HG02588 (cell line): ENCODE results near the gene NRDE2.
"Not testable (repeated sequence)": the region's sequence is repeated elsewhere in the genome, so short reads cannot be mapped to it uniquely, and the experiment has no call there.

ENCODE experiments used
- ATAC-seq: cut with Tn5 transposase; IDR thresholded peaks from one replicate; pipeline ENCODE4 v1.9.1; 2021; ENCODE audit warnings: mild to moderate bottlenecking, moderate library complexity; ENCODE audit not compliant: unreplicated experiment

The NRDE2 gene

DNA sequence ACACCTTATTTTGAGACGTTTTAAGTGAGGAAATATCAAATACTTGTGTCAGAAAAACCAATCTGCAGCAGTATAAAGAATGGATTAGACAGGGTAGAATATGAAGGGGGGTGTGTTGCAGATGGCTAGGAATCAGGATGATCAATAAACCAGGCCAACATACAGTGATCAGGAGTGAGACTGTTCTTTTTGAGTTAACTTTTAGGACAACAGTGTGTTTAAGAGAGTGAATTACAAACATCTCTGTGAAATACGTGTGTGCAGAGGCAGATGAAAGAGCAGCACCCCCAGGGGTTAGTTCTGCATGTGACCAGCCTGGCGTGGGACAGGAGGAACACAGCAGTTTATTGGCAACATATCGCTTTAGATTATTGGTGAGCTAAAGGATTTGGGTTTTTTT, 10.6 kb upstream of the NRDE2 start:
- ATAC-seq = no peak

DNA sequence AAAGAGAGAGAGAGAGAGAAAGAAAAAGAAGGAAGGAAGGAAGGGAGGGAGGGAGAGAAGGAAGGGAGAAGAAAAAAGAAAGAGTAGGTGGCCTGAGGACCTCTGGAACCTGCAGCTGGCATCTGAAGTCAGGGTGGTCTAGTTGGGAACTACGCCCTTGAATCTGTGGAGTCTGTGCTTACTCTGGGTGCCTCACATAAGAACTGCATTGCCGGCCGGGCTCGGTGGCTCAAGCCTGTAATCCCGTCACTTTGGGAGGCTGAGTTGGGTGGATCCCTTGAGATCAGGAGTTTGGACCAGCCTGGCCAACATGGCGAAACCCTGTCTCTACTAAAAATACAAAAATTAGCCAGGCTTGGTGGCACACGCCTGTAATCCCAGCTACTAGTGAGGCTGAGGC, 10.0 kb upstream of the NRDE2 start:
- ATAC-seq = no peak

DNA sequence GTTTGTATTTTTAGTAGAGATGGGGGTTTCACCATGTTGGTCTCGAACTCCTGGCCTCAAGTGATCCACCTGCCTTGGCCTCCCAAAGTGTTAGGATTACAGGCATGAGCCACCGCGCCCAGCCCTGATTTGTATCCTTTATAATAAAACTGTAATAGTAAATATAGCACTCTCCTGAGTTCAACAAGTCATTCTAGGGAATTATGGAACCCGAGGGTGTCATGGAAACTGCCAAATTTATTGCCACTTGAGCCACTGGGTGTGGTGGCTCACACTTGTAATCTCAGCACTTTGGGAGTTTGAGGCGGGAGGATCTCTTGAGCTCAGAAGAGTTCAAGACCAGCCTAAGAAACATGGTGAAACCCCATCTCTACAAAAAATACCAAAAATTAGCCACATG, 9.5 kb upstream of the NRDE2 start:
- ATAC-seq = not testable (repeated sequence)

DNA sequence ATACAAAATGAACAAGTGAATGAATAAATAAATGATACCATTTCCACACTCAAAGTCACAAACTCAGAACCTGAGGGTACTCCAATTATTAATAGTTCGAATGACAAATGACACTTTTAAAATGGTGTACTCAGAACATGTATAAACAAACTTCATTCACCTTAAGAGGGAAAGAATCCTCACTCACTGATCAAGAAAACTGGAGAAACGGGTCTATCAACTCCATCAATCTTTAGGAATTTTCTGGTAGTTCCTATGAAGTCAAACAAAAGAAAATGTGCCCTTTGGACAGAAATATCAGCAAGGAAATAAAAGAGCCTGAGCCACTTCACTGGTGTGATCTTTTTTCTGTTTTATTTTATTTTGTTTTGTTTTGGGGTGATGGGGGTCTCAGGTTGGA, 5.2 kb upstream of the NRDE2 start:
- ATAC-seq = no peak

DNA sequence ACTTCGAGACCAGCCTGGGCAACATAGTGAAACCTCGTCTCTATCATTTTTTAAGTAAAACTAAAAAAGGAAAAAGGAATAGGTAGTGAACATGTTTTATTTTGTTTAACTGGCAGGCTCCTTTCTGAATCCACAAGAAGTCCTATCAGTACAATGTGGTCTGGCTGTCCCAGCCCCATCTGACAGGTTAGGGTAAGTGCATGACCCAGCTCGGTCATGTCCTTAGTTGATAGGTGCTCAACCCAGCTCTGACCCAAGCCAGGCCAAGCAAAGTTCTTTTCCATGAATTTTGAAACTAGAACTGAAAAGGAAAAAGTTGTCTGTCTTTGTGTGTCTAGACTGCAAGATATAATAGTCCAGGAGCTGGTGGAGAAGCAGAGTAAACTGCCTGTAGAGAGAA, 4.7 kb upstream of the NRDE2 start:
- no peak for ATAC-seq

DNA sequence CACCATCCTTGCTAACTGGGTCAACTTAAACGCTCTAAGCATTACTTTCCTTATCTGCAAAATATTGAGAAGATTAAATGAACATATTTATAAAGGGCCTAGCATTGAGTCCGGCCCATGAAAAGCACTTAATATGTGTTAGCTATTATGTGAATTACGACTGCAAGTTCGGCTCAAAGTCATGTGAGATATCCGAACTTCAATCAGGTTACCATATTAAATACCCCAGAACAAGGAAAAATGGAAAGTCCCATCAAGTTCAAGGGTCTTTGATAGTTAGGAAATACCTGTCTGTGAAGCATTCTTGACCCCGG, 487 bp upstream of the NRDE2 start:
- no peak for ATAC-seq

DNA sequence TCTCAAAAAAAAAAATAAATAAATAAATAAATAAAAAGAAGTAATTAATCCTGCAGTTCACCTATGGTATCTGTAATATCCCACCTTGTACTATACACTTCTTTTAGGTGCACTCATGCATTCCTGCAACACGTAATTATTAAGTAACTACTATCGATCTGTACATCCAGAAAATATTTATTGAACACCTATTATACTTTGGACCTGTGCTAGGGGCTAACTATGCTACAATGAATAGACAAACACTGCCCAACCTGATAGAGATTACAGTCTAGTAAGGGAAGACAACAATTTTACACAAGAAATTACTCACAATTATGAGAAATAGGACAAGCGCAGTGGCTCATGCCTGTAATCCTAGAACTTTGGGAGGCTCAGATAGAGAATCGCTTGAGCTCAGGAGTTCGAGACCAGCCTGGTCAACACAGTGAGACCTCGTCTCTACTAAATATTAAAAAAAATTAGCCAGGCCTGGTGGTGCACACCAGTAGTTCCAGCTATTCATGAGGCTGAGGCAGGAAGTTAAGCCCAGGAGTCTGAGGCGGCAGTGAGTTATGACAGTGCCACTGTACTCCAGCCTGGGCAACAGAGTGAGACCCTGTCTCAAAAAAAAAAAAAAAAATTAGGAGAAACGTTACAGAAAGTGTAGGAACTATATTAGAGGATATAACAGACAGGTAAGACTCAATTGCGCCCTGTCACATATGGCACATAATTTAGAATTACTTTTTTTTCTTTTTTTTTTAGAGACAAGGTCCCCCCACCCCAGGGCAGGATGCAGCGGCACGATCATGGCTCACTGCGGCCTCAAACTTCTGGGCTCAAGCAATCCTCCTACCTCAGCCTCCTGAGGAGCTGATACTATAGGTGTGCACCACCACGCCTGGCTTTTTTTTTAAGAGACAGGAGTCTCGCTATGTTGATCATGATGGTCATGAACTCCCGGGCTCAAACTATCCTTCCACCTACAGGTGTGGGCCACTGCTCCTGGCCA, 1.2 kb downstream of the NRDE2 start:
- no peak for ATAC-seq

DNA sequence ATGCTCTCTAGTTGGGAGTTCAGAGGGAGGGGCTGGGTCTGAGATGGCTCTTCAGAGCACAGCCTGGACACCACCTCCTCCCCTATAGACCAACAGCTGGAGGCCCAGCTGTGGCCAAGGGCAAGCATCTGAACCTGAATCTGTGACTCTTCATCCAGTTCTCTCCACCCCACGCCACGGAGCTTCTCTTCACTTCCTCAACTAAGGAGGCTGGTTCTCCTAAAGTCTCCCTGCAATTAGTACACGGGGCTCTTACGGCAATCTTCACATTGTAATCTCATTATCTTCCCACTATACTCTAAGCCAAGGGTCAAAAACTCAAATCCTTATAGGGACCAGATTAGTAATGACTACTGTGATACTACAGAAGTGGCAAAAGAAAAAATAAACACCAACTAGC, 9.8 kb downstream of the NRDE2 start:
- no peak for ATAC-seq

DNA sequence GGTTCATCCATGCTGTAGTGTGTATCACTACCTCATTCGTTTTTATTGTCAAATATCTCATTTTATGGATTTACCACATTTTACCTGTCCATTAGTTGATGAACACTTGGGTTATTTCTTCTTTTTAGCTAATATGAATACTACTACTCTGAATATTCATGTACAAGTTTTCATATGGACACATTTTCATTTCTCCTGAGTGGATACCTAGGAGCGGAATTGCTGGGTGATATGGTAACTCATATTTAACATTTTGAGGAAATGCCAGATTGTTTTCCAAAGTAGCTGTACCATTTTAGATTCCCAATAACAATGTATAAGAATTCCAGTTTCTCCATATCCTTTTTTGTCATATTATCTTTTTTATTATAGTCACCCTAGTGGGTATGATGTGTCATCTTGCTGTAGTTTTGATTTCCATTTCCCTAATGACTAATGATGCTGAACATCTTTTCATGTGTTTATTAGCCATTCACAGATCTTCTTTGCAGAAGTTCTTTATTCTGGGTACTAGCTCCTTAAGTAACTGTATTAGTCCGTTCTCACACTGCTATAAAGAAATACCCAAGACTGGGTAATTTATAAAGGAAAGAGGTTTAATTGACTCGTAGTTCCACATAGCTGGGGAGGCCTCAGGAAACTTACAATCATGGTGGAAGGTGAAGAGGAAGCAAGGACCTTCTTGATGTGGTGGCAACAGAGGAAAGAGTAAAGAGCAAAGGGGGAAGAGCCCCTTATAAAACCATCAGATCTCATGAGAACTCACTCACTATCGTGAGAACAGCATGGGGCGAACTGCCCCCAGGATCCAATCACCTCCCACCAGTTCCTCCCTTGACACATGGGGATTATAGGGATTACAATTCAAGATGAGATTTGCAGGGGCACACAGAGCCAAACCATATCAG, 11.9 kb downstream of the NRDE2 start:
- no peak for ATAC-seq

DNA sequence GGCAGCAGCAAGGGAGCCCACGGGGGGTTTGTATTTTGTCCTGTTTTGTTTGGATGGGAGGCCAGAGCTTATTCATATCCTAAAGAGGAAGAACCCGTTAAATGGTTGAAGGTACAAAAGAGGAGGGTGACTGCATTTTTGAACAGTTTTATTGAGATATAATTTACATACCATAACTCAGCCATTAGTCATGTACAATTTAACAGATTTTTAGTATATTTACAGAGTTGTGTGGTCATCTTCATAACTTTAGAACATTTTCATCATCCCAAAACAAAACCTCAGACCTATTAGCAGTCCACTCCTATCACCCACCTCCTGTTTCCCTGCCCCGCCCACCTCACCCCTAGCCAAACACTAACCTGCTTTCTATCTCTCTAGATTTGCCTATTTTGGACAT, 12.6 kb downstream of the NRDE2 start:
- no peak for ATAC-seq

DNA sequence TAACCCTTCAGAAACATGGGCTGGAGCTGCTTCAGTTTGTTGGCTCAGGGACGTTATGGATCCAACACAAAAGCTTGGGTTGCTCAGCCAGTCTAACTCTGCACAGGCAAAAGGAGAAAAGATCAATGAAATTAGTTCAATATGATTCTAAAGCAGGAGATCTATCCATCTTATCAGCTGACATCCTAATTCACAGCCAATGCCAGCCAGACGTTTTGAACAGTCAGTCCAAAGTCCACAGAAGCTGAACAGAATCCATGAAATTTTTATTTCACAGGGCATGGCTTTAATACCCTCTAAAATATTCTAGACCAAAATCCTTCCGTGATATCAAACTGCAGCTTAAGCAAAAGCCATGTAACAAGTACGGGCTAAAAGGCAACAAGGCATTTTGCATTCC, 13.7 kb downstream of the NRDE2 start:
- ATAC-seq = no peak

DNA sequence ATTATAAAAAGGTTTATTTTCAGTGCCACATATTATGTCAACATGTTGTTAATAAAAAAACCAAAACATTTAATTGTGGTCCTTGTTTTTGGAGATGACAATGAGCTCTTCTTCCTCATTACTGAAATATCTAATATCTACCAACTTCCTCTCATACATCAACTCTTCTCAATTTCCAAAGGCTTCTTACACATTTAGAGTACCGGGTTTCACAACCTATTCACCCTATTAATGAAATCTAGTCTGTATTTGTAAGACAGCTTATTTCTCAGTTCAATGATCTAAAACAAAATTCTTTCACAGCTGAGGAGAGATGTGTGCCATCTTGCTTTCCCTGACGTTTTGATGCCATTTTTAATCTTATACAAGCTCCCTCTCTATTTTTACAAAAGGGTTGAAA, 14.5 kb downstream of the NRDE2 start:
- no peak for ATAC-seq

DNA sequence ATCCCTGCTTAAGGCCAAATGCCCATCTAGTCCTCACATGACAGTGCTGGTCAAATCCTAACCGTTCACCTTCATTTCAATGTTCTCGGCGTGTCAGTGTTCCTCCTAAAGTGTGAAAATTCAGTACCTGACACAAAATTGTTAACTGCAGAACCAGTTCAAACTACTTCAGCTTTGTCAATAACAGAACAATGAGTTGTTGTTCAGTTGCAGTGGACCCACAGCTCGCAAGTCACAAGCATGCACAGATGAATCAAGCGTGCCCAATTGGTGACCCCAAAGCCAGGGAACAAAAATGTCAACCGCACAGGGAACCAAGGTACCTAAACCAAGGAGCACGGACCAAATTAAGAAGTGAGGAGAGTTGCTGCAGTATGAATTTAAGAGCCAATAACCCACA, 23.2 kb downstream of the NRDE2 start:
- no peak for ATAC-seq

DNA sequence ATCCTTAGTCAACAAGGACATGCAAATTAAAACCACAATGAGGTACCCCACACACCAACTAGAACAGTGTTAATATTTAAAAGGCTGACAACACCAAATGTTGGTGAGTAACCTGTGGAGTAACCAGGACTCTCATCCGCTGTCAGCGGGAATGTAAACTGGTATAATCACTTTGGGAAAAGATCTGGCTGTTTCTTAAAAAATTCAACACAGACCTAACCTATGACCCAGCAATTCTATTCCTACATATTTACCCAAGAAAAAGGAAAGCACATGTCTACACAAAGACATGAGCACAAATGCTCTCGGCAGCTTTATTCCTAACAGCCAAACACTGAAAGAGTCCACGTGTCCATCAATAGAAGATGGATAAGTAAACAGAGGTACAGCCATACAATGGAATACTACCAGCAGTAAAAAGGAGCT, 26.6 kb downstream of the NRDE2 start:
- no peak for ATAC-seq

DNA sequence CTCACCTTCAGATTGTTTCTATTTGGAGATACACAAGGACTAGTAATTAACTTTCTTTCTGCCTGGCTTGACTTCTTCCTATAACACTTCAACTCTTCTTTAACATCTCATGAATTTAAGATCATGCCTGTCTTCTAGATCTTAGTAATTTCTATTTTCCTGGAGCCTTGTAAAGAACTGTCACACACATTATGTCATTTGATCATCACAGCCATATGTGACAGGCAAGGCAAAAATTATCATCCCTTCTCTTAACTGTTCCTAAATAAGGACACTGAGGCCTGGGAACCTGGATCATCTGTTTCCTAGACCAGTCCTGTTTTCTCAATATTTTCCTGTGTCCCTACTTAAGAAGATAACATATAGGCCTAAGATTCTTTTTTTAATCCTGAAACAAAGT, 27.2 kb downstream of the NRDE2 start:
- ATAC-seq = no peak

DNA sequence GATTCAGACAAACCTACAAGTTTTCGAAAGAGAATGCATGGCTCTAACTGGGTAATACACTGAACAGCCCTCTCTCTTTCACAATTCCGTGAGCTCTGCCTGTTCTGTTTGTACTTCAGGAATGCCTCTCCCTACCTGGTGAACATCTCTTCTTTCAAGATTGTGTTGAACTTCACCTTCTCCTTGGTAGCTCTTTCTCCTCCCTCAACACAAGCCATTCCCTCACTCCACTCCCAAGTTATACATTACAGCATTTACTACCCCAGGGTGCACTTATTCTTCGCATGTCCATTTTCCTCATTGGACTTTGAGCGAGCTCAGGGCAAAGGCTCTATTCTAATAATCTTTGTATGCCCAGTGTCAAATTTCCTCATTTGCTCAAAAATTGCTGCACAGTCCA, 28.3 kb downstream of the NRDE2 start:
- no peak for ATAC-seq

DNA sequence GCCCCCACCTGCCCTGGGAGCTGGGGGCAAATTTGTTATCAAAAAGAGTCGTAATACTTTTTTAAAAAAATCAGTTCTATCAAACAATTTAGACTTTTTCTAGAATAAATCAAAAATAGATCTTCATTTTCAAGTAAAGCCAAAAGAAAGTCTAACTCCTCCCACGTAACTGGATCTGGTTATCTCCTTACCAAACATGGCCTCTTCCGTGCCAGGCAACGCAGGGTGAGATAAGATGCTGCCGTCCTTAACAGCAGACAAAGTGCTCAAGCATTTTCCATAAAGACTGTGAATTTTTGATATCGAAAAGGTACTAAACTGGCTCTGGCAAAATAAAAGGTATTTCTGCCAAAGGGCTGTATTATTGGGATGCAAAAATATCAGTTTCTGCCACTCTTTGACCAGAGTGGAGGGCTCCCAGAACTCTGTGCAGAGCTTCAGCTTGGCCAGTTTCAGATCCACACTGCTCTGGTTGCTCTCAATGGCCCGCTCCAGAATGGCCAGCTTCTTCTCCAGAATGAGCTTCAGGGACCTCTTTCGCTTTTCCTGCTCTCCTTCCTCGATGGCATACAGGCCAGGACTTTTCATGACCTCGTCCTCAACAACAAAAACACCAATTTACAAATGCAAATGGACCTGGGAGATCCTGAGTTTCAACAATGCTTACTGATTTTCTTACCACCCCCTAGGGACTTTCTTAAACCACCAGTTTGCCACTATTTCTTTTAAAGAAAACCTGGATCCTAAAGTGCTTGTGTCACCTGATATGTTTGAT, 29.0 kb downstream of the NRDE2 start:
- ATAC-seq = no peak

DNA sequence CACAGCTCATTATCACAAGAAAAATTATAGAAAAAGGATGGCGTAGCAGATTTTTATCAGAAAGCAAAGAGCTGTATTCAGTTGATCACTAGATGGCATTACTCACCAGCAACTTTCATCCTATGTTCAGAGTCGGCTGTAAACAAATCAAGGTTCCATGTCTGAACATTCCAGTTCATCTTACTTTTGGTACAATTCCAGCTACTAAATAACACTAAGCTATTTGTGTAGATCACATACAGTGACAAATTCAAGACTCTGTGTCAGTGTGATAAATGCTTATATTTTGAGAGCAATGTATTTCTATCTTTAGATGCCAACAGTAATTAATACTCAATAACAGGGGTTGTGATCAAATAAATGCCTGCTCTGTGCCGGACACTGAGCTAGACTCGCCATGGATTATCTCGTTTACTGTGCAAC, 30.1 kb downstream of the NRDE2 start:
- ATAC-seq = no peak

DNA sequence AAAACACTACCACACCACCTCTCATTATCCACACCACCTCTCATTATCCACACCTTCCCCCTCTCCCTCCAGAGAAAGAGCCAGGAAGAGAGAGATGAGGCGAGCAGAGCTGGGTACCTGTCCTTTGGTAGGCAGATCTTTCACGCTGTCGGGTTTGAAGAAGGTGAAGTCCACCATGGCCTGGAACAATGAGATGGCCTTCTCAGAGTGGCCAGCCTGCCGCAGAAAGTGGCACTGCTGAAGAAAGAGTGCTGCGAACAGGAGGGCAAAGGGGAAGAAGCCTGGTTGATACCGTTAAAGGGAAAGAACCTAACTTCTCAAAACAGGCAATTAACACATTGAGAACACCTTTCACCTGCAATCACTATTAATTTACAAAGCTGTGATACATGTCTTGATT, 30.6 kb downstream of the NRDE2 start:
- ATAC-seq = no peak

DNA sequence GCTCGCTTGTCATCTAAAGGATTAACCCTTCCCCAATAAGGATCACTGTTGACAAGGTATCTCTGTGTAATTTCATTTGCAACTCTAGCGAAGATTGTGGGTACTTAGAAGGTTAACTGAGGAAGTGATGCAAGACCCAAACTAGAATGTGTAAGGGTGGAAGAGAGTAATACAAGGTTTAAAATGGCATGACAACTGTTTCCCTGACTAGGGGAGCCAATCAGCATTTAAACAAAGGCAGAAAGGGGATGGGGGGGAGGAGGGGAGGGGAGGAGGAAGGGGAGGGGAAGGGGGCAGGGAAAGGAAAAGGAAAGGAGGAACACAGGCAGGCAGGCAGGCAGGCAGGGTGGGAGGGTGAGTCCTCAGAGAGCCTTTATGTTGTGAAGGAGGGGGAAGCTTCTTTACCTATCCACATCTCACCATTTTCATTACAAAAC, 31.1 kb downstream of the NRDE2 start:
- ATAC-seq = no peak

DNA sequence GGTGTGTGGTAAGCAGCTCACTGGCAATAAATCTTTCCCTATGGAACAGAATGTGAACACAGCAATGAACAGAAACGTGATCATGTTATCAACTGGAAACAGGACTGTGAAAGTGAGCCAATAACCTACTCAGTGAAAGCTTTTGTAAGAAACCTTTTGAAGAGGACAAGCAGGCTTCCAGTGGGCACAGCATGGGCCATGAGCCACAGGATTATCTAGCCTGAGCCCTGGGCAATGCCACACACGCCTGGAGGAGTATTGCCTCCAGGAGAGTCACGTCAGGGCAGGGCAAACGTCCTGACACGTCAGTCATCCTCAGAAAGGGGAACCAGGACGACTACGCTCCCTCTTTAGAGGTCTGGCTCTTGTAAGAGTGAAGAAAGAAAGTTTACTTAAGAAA, 32.3 kb downstream of the NRDE2 start:
- ATAC-seq = no peak
